ENCODE measurements around the gene SLIT3.
A peak's percentile ranks its signal among the peaks of the same experiment; 100 is the strongest.

SLIT3 gene

GRCh38 chr5:169299191-169299662 is 1.7 kb downstream of the SLIT3 start:
- peak; percentile 22 for DNase-seq

GRCh38 chr5:169298193-169298592 is 2.7 kb downstream of the SLIT3 start:
- DNase-seq, result no peak

DNA sequence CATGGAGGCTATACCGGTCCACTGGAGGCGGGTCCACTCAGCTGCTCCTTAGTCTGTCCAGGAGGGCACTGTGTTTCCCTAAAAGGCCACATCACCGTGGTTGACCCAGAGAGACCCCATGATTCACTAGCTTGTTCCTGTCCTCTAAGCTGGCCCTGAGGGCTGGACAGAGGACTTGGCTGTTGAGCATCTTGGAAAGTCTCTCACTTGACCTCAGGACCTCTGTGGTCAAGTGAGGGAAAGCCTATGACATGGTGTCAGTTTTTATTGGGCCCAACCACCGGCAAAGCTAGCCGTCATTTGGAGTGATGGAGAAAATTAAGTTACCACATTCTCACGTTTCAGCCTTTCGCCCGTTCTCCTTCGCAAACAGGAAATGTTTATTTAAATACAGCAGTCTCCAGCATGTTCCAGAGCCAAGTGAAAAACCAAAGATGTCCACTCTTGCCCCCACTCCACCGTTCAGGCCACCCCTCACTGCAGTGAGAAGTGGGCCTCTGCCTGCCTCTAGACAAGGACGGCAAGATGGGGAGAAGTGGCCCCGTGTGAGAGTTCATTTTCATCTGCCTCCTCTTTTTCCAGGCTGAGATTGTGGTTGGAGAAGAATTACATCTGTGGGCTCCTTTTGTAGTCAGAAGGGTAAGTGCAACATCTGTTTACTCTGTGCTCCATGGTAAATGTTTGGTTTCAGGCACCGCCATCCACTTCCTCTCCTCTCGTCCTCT is 4.4 kb downstream of the SLIT3 start:
- peak; percentile 43 for DNase-seq

DNA sequence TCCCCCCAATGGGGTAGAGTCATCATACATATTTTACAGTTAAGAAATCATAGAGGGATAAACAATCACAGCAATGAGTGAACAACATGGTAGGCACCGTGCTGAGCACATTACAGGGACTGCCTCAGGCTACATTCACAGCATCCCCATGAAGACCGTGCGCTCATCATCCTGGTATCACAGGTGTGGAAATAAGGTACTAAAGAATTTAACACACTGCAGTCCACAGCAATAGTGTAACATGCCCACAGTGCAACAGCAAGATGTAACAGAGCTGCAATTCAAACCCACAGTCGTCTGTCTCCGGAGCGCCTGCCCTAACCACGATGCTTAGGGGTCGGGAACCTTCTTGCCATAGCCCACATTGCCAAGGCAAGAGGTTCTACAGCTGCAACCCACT is 5.6 kb downstream of the SLIT3 start:
- no peak for DNase-seq

DNA sequence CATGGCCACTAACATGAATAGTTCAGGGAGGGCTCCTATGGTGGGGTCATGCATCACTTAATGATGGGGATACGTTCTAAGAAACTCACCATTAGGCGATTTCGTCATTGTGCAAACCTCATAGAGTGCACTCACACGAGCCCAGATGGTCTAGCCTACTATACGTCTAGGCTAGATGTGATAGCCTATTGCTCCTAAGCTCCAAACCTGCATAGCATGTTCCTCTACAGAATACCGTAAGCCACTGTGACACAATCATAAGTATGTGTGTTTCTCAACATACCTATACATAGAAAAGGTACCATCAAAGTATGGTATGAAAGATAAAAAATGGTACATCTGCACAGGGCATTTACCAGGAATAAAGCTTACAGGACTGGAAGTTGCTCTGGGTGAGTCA is 6.3 kb downstream of the SLIT3 start:
- DNase-seq, result no peak

DNA sequence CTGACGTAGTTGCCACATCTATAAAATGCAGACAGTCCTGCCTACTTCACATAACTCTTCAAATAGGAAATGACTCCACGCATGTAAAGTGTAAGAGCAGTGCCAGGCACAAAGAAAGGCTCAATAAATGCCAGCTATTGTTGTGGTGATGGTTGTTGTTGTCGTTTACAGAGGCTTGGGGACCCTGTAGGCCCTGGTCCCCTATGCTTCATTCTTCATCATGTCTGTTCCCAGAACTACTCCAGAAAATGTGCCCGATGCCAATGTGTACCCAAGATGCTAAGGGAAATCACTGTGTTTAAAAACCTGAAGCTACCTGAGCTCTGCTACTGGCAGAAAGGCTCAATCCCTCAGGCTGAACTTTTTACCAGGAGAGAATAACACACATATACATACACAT is 9.1 kb downstream of the SLIT3 start:
- DNase-seq, result no peak

DNA sequence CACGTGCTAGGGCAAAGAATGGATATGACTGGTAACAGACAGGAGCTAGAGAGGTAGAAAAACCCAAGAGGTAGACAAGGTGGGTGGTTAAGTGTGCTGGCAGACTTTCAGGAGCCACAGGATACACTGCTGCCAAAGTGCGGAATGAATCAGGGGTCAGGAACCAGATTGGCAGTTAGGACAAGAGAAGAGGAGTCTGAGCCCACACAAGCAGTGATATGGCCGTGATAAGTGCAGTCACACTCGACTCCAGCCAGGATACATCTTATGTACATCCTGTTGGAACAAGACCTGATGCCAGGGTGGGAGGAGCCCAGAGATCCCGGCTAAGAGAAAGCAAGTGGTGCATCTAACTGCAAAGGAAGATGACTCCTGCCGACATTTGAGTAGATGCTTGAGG is 10.0 kb downstream of the SLIT3 start:
- DNase-seq, result no peak

GRCh38 chr5:169289520-169289919 is 11.4 kb downstream of the SLIT3 start:
- no peak for DNase-seq

- DNase-seq, result no peak
Measured at GRCh38 chr5:169288066-169288930, 12.6 kb downstream of the SLIT3 start.

- DNase-seq, result no peak
Measured at GRCh38 chr5:169287529-169287928, 13.4 kb downstream of the SLIT3 start.

DNA sequence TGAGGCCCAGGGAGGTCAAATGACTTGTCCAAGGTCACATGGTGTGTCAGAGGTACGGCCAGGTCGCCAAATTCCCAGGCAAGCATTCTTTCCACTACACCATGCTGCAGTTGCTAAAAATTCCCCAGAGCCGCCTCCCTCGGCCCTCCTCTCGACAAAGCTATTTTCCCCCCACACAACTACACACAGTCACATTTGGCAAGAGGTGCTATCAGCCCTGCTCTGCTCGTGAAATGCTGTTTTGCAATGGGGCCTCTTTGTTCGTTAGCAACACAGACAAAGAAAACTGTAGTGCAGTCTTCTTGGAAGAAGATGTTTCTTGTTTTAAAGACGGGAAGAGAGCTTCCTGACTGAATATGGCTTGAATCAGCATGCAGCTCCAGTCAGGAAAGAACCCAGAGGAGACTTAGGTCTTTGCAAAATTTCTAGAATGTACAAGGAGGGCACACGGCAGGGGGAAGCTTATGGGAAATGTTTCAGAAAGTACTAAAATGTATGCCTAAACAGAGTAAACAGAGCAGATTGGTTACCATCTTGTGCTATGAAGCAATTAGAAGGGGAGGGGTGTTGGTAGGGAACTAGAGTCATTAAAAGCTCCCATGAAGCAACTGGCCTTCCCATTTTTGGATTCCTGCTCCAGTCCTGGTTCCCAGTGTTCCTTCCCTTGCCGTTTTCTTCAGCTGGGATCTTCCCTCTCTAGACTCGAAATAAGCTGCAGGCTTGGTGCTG is 14.2 kb downstream of the SLIT3 start:
- no peak for DNase-seq

GRCh38 chr5:169283887-169284286 is 17.1 kb downstream of the SLIT3 start:
- DNase-seq, result no peak

GRCh38 chr5:169281625-169282024 is 19.3 kb downstream of the SLIT3 start:
- DNase-seq, result no peak

DNA sequence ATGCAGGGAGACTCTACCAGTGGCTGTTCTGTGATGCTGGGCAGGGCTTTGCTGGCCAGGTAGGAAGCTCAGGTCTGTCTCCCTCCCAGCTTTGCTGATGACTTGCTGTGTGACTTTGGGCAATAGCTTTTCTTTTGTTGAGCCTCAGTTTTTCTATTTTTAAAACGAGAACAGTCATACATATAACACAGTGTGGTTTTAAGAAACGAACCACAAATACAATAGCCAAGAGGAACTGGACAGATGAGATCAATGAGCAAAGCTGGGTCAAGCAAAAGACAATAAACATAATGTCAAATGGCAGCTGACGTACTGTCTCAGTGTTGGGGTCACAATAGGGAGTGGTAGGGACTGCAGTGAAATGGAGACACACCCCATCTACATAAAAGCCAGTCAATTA is 20.2 kb downstream of the SLIT3 start:
- no peak for DNase-seq

- no peak for DNase-seq
Measured at GRCh38 chr5:169280286-169280685, 20.7 kb downstream of the SLIT3 start.

DNA sequence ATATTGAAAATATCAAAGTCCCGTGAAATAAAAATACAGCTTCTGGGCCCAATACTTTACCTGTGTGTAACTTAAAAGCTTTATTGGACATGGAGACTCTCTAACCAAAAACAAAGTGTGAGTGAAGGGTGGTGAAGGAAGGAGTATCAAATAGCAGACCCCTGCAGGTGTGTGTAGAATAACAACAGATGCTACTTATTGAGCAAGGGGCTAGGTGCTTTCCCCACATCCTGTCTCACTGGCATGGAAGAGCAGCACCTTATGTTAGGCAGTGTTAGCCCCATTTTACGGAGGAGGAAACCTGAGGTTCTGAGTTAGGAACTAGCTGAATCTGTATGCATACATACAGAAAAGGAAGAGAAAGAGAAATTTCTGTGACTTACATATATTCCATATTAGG is 21.8 kb downstream of the SLIT3 start:
- no peak for DNase-seq

GRCh38 chr5:169273881-169274280 is 27.1 kb downstream of the SLIT3 start:
- DNase-seq, result no peak

DNA sequence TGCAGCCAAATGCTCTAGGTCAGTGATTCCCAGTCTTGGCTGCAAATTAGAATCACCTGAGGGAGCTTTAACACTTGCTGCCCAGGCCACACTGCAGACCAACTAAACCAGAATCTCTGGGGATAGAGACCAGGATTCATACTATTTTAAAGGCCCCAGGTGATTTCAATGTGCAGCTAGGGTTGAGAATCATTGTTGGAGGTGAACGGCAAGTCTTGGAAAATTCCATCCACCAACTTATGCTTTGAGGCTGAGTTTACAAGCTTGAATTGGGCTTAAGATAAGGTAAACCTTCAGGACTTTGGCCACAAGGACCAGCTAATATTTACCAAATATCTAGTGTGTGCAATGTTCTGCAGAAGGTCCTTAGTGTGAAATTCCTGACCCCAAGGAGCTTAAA is 27.5 kb downstream of the SLIT3 start:
- no peak for DNase-seq

DNA sequence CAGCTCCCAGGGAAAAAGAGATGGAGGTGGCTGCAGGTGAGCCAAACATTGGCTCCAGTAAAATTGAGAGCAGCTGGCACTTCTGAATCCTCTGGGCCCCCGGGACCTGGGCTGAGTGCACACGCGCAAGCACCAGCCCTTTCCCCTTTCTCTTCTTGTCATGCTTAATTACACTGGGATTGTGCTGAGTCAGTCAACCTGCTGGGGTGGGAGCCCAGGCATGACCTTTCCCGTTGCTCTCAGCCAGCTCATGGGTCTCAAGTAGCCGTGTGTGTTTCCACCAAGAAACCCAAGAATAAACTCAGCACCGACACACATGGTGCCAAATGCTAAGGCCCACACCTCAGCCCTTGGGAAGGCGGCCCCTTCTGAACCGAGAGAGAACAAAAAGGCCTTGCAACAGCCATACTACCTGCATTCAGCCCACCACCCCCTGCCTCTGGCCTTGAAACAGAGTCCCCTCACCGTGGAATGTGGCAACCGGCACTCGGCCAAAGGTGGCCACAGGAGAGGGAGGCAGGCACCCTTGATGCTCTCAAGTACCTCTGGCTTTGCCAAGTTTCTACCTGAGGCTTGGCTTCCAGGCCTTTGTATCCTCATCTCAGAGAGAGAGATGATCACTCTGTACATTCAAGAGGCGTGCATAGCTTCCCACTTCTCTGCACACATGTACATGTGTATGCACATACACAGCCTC is 28.1 kb downstream of the SLIT3 start:
- no peak for DNase-seq

GRCh38 chr5:169272111-169272510 is 28.8 kb downstream of the SLIT3 start:
- DNase-seq, result no peak

- no peak for DNase-seq
Measured at GRCh38 chr5:169270827-169271226, 30.1 kb downstream of the SLIT3 start.

DNA sequence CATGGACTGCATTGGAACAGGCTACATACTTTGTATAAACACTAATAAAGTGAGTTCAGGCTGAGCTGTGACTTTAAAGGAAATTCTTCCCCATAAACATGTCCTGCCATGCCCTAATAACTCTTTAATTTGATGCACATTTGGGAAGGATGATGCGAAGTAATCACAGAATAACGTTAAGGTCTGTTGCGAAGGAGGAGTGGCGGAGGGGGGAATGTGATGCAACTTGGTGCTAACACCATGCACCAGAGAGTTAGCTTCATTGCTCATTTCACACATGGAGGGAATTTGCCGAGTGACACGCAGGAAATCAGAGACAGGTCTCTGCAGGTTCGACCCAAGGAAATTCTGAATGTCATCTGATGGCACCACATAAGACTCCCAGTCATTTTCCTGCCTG is 32.9 kb downstream of the SLIT3 start:
- DNase-seq, result peak; percentile 95

DNA sequence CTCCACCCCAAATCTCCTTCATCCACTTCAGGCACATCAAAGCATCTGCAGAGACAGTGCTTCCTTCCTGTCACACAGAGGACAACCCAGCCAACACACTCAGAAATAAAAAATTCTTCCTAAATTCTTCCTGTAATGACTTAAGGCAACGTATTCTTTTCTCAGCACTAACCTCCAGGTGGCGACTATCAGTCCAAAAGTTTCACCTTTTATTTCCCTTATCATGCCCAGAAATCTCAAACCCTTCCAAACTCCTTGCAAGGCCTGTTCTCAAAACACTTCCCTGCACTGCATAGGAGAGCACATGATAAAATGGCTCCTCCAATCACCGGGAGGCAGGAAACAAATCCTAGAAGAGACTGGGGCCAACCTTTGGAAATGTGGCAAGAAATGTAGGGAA is 35.1 kb downstream of the SLIT3 start:
- peak; percentile 27 for DNase-seq

Data from fibroblast of skin of abdomen (primary cell).